ENCODE results near the gene DNAAF8.

DNA sequence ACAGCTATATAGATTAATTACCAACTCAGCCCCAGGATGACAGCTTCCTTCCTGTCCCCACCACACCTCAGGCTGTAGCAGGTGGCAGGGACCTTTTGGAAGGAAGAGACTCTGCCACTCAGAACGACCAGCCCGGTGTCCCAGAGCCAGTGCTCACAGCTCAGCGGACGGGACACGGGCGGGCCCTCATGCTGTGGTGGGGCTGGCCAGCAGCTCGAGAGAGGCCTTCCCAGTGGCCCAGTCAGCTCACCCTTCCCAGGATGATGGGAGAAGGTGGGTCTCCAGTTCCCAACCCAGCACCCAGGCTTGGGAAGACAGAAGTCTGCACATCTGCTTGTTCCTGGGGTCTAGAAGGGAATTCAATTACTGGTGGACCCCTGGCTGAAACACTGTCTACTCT, 30.4 kb upstream of the DNAAF8 start:
- TF ChIP-seq POLR2AphosphoS5 (IDR thresholded peaks at IDR 0.05) (no peak), POLR2A (IDR thresholded peaks at IDR 0.05; ENCODE audit: low read depth) (no peak)

All from esophagus muscularis mucosa (tissue), 2 donors.